Activated CD4-positive, alpha-beta T cell treated with anti-CD3 and anti-CD28 coated beads, Interleukin-2, amount 50 U/mL, for 24 hours (primary cell): ENCODE results near the gene RYR3.
"Not testable (repeated sequence)": the region's sequence is repeated elsewhere in the genome, so short reads cannot be mapped to it uniquely, and the experiment has no call there.

Experiments
- DNase-seq, 2 donors: peaks; one replicate each; pipeline ENCODE4 v3.0.0-alpha.2; 2020; ENCODE audit warnings: low read depth in 1 of 2, low spot score in 1 of 2

RYR3 gene

GRCh38 chr15:33754242-33754641 lies 443.5 kb downstream of the RYR3 start:
- no peak for DNase-seq

- DNase-seq, result no peak
Observed at GRCh38 chr15:33756961-33757360, 446.2 kb downstream of the RYR3 start.

GRCh38 chr15:33757516-33758232 lies 446.9 kb downstream of the RYR3 start:
- DNase-seq, result no peak

GRCh38 chr15:33766389-33766788 lies 455.6 kb downstream of the RYR3 start:
- no peak for DNase-seq

GRCh38 chr15:33768670-33769190 lies 458.0 kb downstream of the RYR3 start:
- no peak for DNase-seq

- no peak for DNase-seq
Observed at GRCh38 chr15:33773969-33774368, 463.2 kb downstream of the RYR3 start.

- DNase-seq, result no peak
Observed at GRCh38 chr15:33778852-33779251, 468.1 kb downstream of the RYR3 start.

- no peak for DNase-seq
Observed at GRCh38 chr15:33780011-33780768, 469.4 kb downstream of the RYR3 start.

- DNase-seq, result no peak
Observed at GRCh38 chr15:33782966-33783365, 472.2 kb downstream of the RYR3 start.

GRCh38 chr15:33785366-33785765 lies 474.6 kb downstream of the RYR3 start:
- DNase-seq, result no peak

- no peak for DNase-seq
Observed at GRCh38 chr15:33788906-33789540, 478.3 kb downstream of the RYR3 start.

GRCh38 chr15:33794453-33794852 lies 483.7 kb downstream of the RYR3 start:
- DNase-seq, result no peak

GRCh38 chr15:33795070-33795469 lies 484.3 kb downstream of the RYR3 start:
- no peak for DNase-seq

- no peak for DNase-seq
Observed at GRCh38 chr15:33797651-33798050, 486.9 kb downstream of the RYR3 start.

GRCh38 chr15:33801954-33802353 lies 491.2 kb downstream of the RYR3 start:
- DNase-seq, result no peak

GRCh38 chr15:33807665-33808064 lies 496.9 kb downstream of the RYR3 start:
- DNase-seq, result no peak

- no peak for DNase-seq
Observed at GRCh38 chr15:33808720-33809457, 498.1 kb downstream of the RYR3 start.

- no peak for DNase-seq
Observed at GRCh38 chr15:33810073-33810595, 499.4 kb downstream of the RYR3 start.

- DNase-seq, result no peak
Observed at GRCh38 chr15:33810806-33811205, 500.0 kb downstream of the RYR3 start.

GRCh38 chr15:33813891-33814290 lies 503.1 kb downstream of the RYR3 start:
- no peak for DNase-seq

- DNase-seq, result not testable (repeated sequence)
Observed at GRCh38 chr15:33819499-33819898, 508.7 kb downstream of the RYR3 start.
